DOHH2 (cell line): ENCODE results near the gene INSRR.

Source experiments
- H3F3A ChIP-seq: fragments of 200-600 bp; sonication (generic), shearing (Covaris generic); 2 replicates; pipeline ENCODE4 v1.6.0; 2016; ENCODE audit warnings: antibody characterized with exemption, mild to moderate bottlenecking; ENCODE audit not compliant: control insufficient read depth, insufficient read depth
- H3K27ac ChIP-seq: fragments of 200-600 bp; sonication (generic); 2 replicates; pipeline ENCODE4 v1.5.1; 2014; ENCODE audit warnings: low read depth, mild to moderate bottlenecking, low read length, moderate library complexity
- H3K27me3 ChIP-seq: fragments of 200-600 bp; sonication (generic); 2 replicates; pipeline ENCODE4 v1.6.1; 2014; ENCODE audit warnings: mild to moderate bottlenecking, low read length, mixed read lengths; ENCODE audit not compliant: control insufficient read depth
- H3K36me3 ChIP-seq: fragments of 200-600 bp; sonication (generic); 2 replicates; pipeline ENCODE4 v1.6.1; 2014; ENCODE audit warnings: mild to moderate bottlenecking, low read length, moderate library complexity, mixed read lengths; ENCODE audit not compliant: control insufficient read depth
- H3K4me1 ChIP-seq: fragments of 200-600 bp; sonication (generic); 2 replicates; pipeline ENCODE4 v1.6.1; 2014; ENCODE audit warnings: mild to moderate bottlenecking, low read length, mixed read lengths; ENCODE audit not compliant: control insufficient read depth
- H3K4me2 ChIP-seq: fragments of 200-600 bp; sonication (generic); 2 replicates; pipeline ENCODE4 v1.6.0; 2014; ENCODE audit warnings: mild to moderate bottlenecking, low read length, moderate library complexity
- H3K4me3 ChIP-seq: fragments of 200-600 bp; sonication (generic); 2 replicates; pipeline ENCODE4 v1.5.1; 2014; ENCODE audit warnings: mild to moderate bottlenecking, low read length, mixed read lengths
- H3K79me2 ChIP-seq: fragments of 200-600 bp; sonication (generic); 2 replicates; pipeline ENCODE4 v1.6.1; 2014; ENCODE audit warnings: mild to moderate bottlenecking, low read length, mixed read lengths; ENCODE audit not compliant: control insufficient read depth
- H3K9me2 ChIP-seq: fragments of 200-600 bp; sonication (generic); replicated peaks from 2 replicates; pipeline ENCODE4 v1.6.1; 2014; ENCODE audit warnings: mild to moderate bottlenecking, low read length, mixed read lengths; ENCODE audit not compliant: control insufficient read depth
- H3K9me3 ChIP-seq: fragments of 200-600 bp; sonication (generic); 2 replicates; pipeline ENCODE4 v1.6.1; 2014; ENCODE audit warnings: antibody characterized with exemption, low read length, mixed read lengths; ENCODE audit not compliant: control insufficient read depth, insufficient read depth
- H4K20me1 ChIP-seq: fragments of 200-600 bp; sonication (generic); 2 replicates; pipeline ENCODE4 v1.6.0; 2014; ENCODE audit warnings: low read depth, mild to moderate bottlenecking, antibody characterized with exemption, low read length, moderate library complexity; ENCODE audit not compliant: control insufficient read depth, insufficient read depth
- CTCF ChIP-seq: fragments of 200-600 bp; sonication (generic); IDR thresholded peaks from one replicate; pipeline ENCODE4 v1.5.1; 2014; ENCODE audit warnings: antibody characterized with exemption, mild to moderate bottlenecking, low read depth, low read length; ENCODE audit not compliant: poor library complexity, severe bottlenecking
- EZH2phosphoT487 ChIP-seq: fragments of 200-600 bp; sonication (generic); IDR thresholded peaks from 2 replicates; pipeline ENCODE4 v1.6.1; 2017; ENCODE audit warnings: borderline replicate concordance, mild to moderate bottlenecking, antibody characterized with exemption, low read length, moderate library complexity, mixed read lengths

INSRR gene

GRCh38 chr1:156826630-156827029, 32.3 kb downstream of the INSRR start:
- Histone ChIP-seq H3K27me3 (peaks cover 48% of the 10 kb centered on the region), H4K20me1 (no peaks in the 10 kb centered on the region), H3K36me3 (no peaks in the 10 kb centered on the region), H3K4me3 (no peak overlapping the region), H3K79me2 (no peaks in the 10 kb centered on the region), H3K4me2 (no peak overlapping the region), H3K9me3 (no peaks in the 10 kb centered on the region), H3F3A (no peaks in the 10 kb centered on the region), H3K4me1 (no peaks in the 10 kb centered on the region), H3K27ac (no peak overlapping the region), H3K9me2 (no peaks in the 10 kb centered on the region)
- no peak for TF ChIP-seq EZH2phosphoT487
- TF ChIP-seq CTCF: no peak

- H4K20me1 ChIP-seq: no peaks in the 10 kb centered on the region
- H3K36me3 ChIP-seq: no peaks in the 10 kb centered on the region
- no peaks in the 10 kb centered on the region for H3K79me2 ChIP-seq
- TF ChIP-seq EZH2phosphoT487 (no peak), CTCF (no peak)
- H3K9me2 ChIP-seq: no peaks in the 10 kb centered on the region
- no peaks in the 10 kb centered on the region for H3F3A ChIP-seq
- H3K9me3 ChIP-seq: no peaks in the 10 kb centered on the region
- no peak overlapping the region for H3K27ac ChIP-seq
- no peak overlapping the region for H3K4me2 ChIP-seq
- H3K27me3 ChIP-seq: peaks cover 42% of the 10 kb centered on the region
- H3K4me3 ChIP-seq: no peak overlapping the region
- H3K4me1 ChIP-seq: no peaks in the 10 kb centered on the region
Measured at GRCh38 chr1:156823210-156823790, 35.6 kb downstream of the INSRR start.

GRCh38 chr1:156822680-156823079, 36.2 kb downstream of the INSRR start:
- H3K9me3 ChIP-seq: no peaks in the 10 kb centered on the region
- H3K9me2 ChIP-seq: no peaks in the 10 kb centered on the region
- H3K79me2 ChIP-seq: no peaks in the 10 kb centered on the region
- no peak overlapping the region for H3K4me2 ChIP-seq
- peaks cover 5% of the 10 kb centered on the region for H3F3A ChIP-seq
- TF ChIP-seq EZH2phosphoT487: no peak
- no peak for TF ChIP-seq CTCF
- peaks cover 40% of the 10 kb centered on the region for H3K27me3 ChIP-seq
- H4K20me1 ChIP-seq: no peaks in the 10 kb centered on the region
- H3K27ac ChIP-seq: no peak overlapping the region
- H3K36me3 ChIP-seq: no peaks in the 10 kb centered on the region
- H3K4me1 ChIP-seq: no peaks in the 10 kb centered on the region
- no peak overlapping the region for H3K4me3 ChIP-seq

GRCh38 chr1:156821801-156822200, 37.1 kb downstream of the INSRR start:
- Histone ChIP-seq H3K9me3 (no peaks in the 10 kb centered on the region), H4K20me1 (no peaks in the 10 kb centered on the region), H3F3A (peaks cover 5% of the 10 kb centered on the region), H3K9me2 (no peaks in the 10 kb centered on the region), H3K4me1 (peaks cover 4% of the 10 kb centered on the region), H3K27ac (no peak overlapping the region), H3K4me3 (no peak overlapping the region), H3K36me3 (no peaks in the 10 kb centered on the region), H3K27me3 (peaks cover 37% of the 10 kb centered on the region), H3K4me2 (no peak overlapping the region), H3K79me2 (no peaks in the 10 kb centered on the region)
- TF ChIP-seq EZH2phosphoT487 (no peak), CTCF (no peak)
